Endothelial cell of umbilical vein (primary cell): Measurements from ENCODE around the gene NEUROG3. TPM values are rescaled to one million over a fixed set of nuclear protein-coding genes. Genes with fewer than 3 reads are reported as not detected.

Experiments
- BruUV-seq: library from RNA; stranded (reverse); fragments of 400-500 nt; replicated peaks from 2 replicates; lab custom pipeline; 2021; lab: Mats Ljungman, UMichigan
- CTCF ChIA-PET: fragments of 300-600, 350-600 bp; sonication (Branson Sonifier 250); formaldehyde crosslinking; loops from one replicate; lab custom pipeline; 2021; ENCODE audit warnings: antibody characterized with exemption, inconsistent platforms; lab: Charles Lee
- POLR2A ChIA-PET: fragments of 300-600, 350-600 bp; sonication (Branson Sonifier 250); formaldehyde crosslinking; loops from one replicate; lab custom pipeline; 2021; ENCODE audit warnings: antibody characterized with exemption, inconsistent platforms; lab: Charles Lee
- DNase-seq: peaks from one replicate; pipeline ENCODE4 v3.0.0-alpha.2; 2011; ENCODE audit warnings: low read depth, low spot score
- FAIRE-seq: peaks from 2 replicates; lab custom pipeline; 2011; peaks lifted over from hg19 to GRCh38; lab: Jason Lieb, UNC
- H2AFZ ChIP-seq: 2 replicates; pipeline ENCODE4 v1.6.0; 2012; ENCODE audit warnings: low read depth, low read length, control low read depth, inconsistent platforms
- H3K27ac ChIP-seq: 2 replicates; pipeline ENCODE4 v1.5.1; 2011; ENCODE audit warnings: low read depth, mild to moderate bottlenecking, control low read depth, low read length, moderate library complexity; ENCODE audit not compliant: insufficient read depth
- H3K27me3 ChIP-seq, 2 experiments: 2 replicates each; pipeline versions ENCODE4 v1.6.0 to v1.6.1; 2011; ENCODE audit warnings: low read length in 2 of 2, mixed read lengths in 1 of 2; ENCODE audit not compliant: control insufficient read depth in 2 of 2, insufficient read depth in 2 of 2
- H3K36me3 ChIP-seq, 2 experiments: 2 replicates in 1 of 2; 3 replicates in 1 of 2; pipeline ENCODE4 v1.5.1; 2011; ENCODE audit warnings: low read length in 2 of 2, mild to moderate bottlenecking in 1 of 2, moderate library complexity in 1 of 2; ENCODE audit not compliant: control insufficient read depth in 2 of 2, insufficient read depth in 2 of 2; ENCODE audit errors: extremely low read depth in 1 of 2
- H3K4me1 ChIP-seq: 3 replicates; pipeline ENCODE4 v1.5.1; 2011; ENCODE audit warnings: mild to moderate bottlenecking, low read length; ENCODE audit not compliant: control insufficient read depth, insufficient read depth; ENCODE audit errors: extremely low read depth
- H3K4me2 ChIP-seq: 2 replicates; pipeline ENCODE4 v1.6.1; 2011; ENCODE audit warnings: low read length, control low read depth, mixed read lengths; ENCODE audit not compliant: insufficient read depth
- H3K4me3 ChIP-seq, 3 experiments: fragments of 200-600 bp in 1 of 3; sonication (generic), shearing (Covaris generic) in 1 of 3; replicated peaks in 1 of 3; 2 replicates each; pipeline ENCODE4 v1.5.1; 2011 to 2016; ENCODE audit warnings: control low read depth in 3 of 3, low read length in 3 of 3, mild to moderate bottlenecking in 2 of 3, inconsistent platforms in 1 of 3, low read depth in 1 of 3, moderate library complexity in 1 of 3; ENCODE audit not compliant: insufficient read depth in 1 of 3
- H3K79me2 ChIP-seq: 2 replicates; pipeline ENCODE4 v1.6.0; 2012; ENCODE audit warnings: low read length, inconsistent platforms; ENCODE audit not compliant: control insufficient read depth, insufficient read depth
- H3K9ac ChIP-seq: replicated peaks from 2 replicates; pipeline ENCODE3; 2011; ENCODE audit warnings: low read length, control low read depth; ENCODE audit not compliant: insufficient read depth; ENCODE audit errors: extremely low read depth
- H3K9me1 ChIP-seq: replicated peaks from 3 replicates; pipeline ENCODE4 v1.6.0; 2011; ENCODE audit warnings: mild to moderate bottlenecking, low read length; ENCODE audit not compliant: control insufficient read depth, insufficient read depth; ENCODE audit errors: extremely low read depth
- H3K9me3 ChIP-seq: replicated peaks from 2 replicates; pipeline ENCODE4 v1.5.1; 2012; ENCODE audit warnings: low read length, inconsistent platforms; ENCODE audit not compliant: control insufficient read depth, insufficient read depth
- H4K20me1 ChIP-seq: replicated peaks from 2 replicates; pipeline ENCODE3; 2011; ENCODE audit warnings: mild to moderate bottlenecking, low read length; ENCODE audit not compliant: control insufficient read depth, insufficient read depth; ENCODE audit errors: extremely low read depth
- CTCF ChIP-seq, 2 donors: IDR thresholded peaks; 1 replicate in 1 of 2; 2 replicates in 1 of 2; pipeline ENCODE4 v1.5.1; 2011; ENCODE audit warnings: low read length in 2 of 2, mild to moderate bottlenecking in 2 of 2, moderate library complexity in 2 of 2, control low read depth in 1 of 2, inconsistent platforms in 1 of 2, low read depth in 1 of 2; ENCODE audit not compliant: insufficient read depth in 1 of 2; ENCODE audit errors: extremely low read depth in 1 of 2
- EZH2 ChIP-seq: IDR thresholded peaks from 2 replicates; pipeline ENCODE4 v1.6.1; 2012; ENCODE audit warnings: borderline replicate concordance, low read depth, mild to moderate bottlenecking, moderate library complexity, low read length, inconsistent platforms; ENCODE audit not compliant: severe bottlenecking
- FOS ChIP-seq: IDR thresholded peaks from 2 replicates; pipeline ENCODE4 v1.6.1; 2011; ENCODE audit warnings: mild to moderate bottlenecking, low read length, moderate library complexity, borderline replicate concordance; ENCODE audit not compliant: insufficient read depth
- GATA2 ChIP-seq: IDR thresholded peaks from 2 replicates; pipeline ENCODE4 v1.7.0; 2011; ENCODE audit warnings: low read depth, mild to moderate bottlenecking, moderate library complexity, mixed read lengths, low read length; ENCODE audit not compliant: insufficient read length, insufficient read depth
- JUN ChIP-seq: IDR thresholded peaks from 2 replicates; pipeline ENCODE4 v1.6.1; 2011; ENCODE audit warnings: borderline replicate concordance, low read depth; ENCODE audit not compliant: insufficient read length, insufficient read depth
- MAX ChIP-seq: IDR thresholded peaks from 2 replicates; pipeline ENCODE4 v1.6.1; 2011; ENCODE audit not compliant: insufficient read depth, insufficient read length
- MYC ChIP-seq: IDR thresholded peaks from one replicate; pipeline ENCODE4 v1.6.1; 2011; ENCODE audit warnings: mild to moderate bottlenecking, low read depth, low read length
- POLR2A ChIP-seq: IDR thresholded peaks from 2 replicates; pipeline ENCODE4 v1.6.1; 2012; ENCODE audit warnings: low read depth, mild to moderate bottlenecking, control low read depth, low read length
- POLR2AphosphoS5 ChIP-seq: IDR thresholded peaks from 2 replicates; pipeline ENCODE4 v1.6.1; 2012; ENCODE audit warnings: low read depth, mild to moderate bottlenecking, control low read depth, low read length, moderate library complexity; ENCODE audit not compliant: insufficient read depth
- dilution Hi-C: fragments of 300-500 bp; cut with MboI; formaldehyde crosslinking; loops from one replicate; pipeline ENCODE4 v1.15.0; 2019; ENCODE audit warnings: low sequenced_read_pairs; ENCODE audit not compliant: extremely low pct_ligation_motif_present
- intact Hi-C: fragments of 100-400 bp; cut with micrococcal nuclease; formaldehyde crosslinking; loops from one replicate; pipeline ENCODE4 v1.10.0; 2022
- polyA plus RNA-seq, 4 experiments: library from polyadenylated mRNA; depleted of rRNA in 3 of 4; stranded (reverse) in 3 of 4; unstranded in 1 of 4; fragments of >200 nt; gene quantifications; 2 replicates each; pipeline versions ENCODE4 v1.2.1 to v1.2.3, GENCODE V29; 2011 to 2012; ENCODE audit warnings: missing spikeins in 1 of 4
- total RNA-seq: library from RNA; stranded (reverse); gene quantifications from 2 replicates; pipeline ENCODE4 v1.2.3, GENCODE V29; 2021

Gene NEUROG3
- total and polyA plus RNA-seq, 2 donors (not counting 3 experiments of a cell fraction or from before 2014, with no cell fraction given), result not detected

- H3K4me3 ChIP-seq, result no peak overlapping the region
- TF ChIP-seq GATA2, result no peak
- no peak for TF ChIP-seq POLR2A
- no peak for TF ChIP-seq MYC
- TF ChIP-seq JUN, result no peak
- TF ChIP-seq CTCF (IDR thresholded peaks at IDR 0.05; ENCODE audit: extremely low read depth in 1 of 2, insufficient read depth in 1 of 2, low read depth in 1 of 2, low read length in 2 of 2), result no peak
- no peak for TF ChIP-seq EZH2
- TF ChIP-seq MAX, result no peak
- TF ChIP-seq FOS, result no peak
- no peak for TF ChIP-seq POLR2AphosphoS5
- dilution Hi-C loops (no loop called here), intact Hi-C loops (no loop called here)
- ChIA-PET CTCF (interaction anchor here (1.0 to 1.4 kb wide), 3 partner anchors 9 to 10 kb away, joined by 3 read pairs; no protein-coding TSS in a partner anchor), POLR2A (no interaction called here)
- FAIRE-seq (no peak), DNase-seq (no peak)
- no peaks in the 10 kb centered on the region for H3K9me3 ChIP-seq
- BruUV-seq, result no TSS peak
- H3K27me3 ChIP-seq, result peaks cover 12 to 13% of the 10 kb centered on the region in 2 experiments
- no peaks in the 10 kb centered on the region for H3K79me2 ChIP-seq
- H3K27ac ChIP-seq, result no peak overlapping the region
- H2AFZ ChIP-seq, result no peak overlapping the region
- H3K9ac ChIP-seq, result no peak overlapping the region
- H3K36me3 ChIP-seq, result no peaks in the 10 kb centered on the region
- H3K4me2 ChIP-seq, result no peak overlapping the region
- H4K20me1 ChIP-seq, result no peaks in the 10 kb centered on the region
- no peaks in the 10 kb centered on the region for H3K4me1 ChIP-seq
- no peaks in the 10 kb centered on the region for H3K9me1 ChIP-seq
Measured at GRCh38 chr10:69558559-69558958, 14.7 kb downstream of the NEUROG3 start.
